Fibroblast of lung (primary cell): ENCODE data around the gene ZNF280A.

Experiments
- CTCF ChIP-seq, 2 donors: IDR thresholded peaks in 1 of 2; conservative IDR thresholded peaks in 1 of 2; 1 replicate in 1 of 2; 2 replicates in 1 of 2; pipeline ENCODE4 v1.5.1; 2011 to 2012; ENCODE audit warnings: low read length in 2 of 2, control low read depth in 1 of 2, inconsistent platforms in 1 of 2, low read depth in 1 of 2, mild to moderate bottlenecking in 1 of 2
- EZH2 ChIP-seq: IDR thresholded peaks from 2 replicates; pipeline ENCODE4 v1.5.1; 2012; ENCODE audit warnings: low read length, control low read depth, mild to moderate bottlenecking; ENCODE audit errors: missing control alignments

- TF ChIP-seq CTCF (conservative IDR thresholded peaks at IDR 0.05 in 1 of 2, IDR thresholded peaks at IDR 0.05 in 1 of 2; ENCODE audit: low read depth in 1 of 2, low read length in 2 of 2) (no peak), EZH2 (no peak)
Measured at GRCh38 chr22:22488736-22489135, 31.3 kb downstream of the ZNF280A start.
